ENCODE data around the gene DMD. TPM values are rescaled to one million over a fixed set of nuclear protein-coding genes. Genes with fewer than 3 reads are reported as not detected.

DMD gene
- total RNA-seq, 1 donor from 2014 or later, result 9.7 TPM

DNA sequence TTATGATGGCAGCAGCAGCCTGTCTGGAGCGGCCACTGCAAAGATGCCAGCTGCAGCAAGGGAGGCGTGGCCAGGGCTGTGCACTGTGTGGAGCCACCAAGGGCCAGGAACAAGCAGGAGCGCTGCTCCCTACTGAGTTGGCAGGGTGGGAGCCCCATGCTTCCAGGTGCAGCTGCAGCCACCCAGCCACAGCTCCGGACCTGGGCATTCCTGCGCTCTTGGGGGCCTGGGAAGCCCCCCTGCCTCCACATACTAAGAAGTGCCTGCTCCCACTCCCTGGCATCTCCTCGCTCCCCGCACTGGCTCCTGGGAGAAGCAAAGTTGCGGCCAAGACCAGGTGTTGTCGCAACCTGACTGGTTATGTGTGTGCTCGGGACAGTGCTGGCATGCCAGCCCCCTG lies 619.8 kb downstream of the DMD start:
- TF ChIP-seq, protein P1, sequence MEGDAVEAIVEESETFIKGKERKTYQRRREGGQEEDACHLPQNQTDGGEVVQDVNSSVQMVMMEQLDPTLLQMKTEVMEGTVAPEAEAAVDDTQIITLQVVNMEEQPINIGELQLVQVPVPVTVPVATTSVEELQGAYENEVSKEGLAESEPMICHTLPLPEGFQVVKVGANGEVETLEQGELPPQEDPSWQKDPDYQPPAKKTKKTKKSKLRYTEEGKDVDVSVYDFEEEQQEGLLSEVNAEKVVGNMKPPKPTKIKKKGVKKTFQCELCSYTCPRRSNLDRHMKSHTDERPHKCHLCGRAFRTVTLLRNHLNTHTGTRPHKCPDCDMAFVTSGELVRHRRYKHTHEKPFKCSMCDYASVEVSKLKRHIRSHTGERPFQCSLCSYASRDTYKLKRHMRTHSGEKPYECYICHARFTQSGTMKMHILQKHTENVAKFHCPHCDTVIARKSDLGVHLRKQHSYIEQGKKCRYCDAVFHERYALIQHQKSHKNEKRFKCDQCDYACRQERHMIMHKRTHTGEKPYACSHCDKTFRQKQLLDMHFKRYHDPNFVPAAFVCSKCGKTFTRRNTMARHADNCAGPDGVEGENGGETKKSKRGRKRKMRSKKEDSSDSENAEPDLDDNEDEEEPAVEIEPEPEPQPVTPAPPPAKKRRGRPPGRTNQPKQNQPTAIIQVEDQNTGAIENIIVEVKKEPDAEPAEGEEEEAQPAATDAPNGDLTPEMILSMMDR (conservative IDR thresholded peaks at IDR 0.05), result no peak
- Mint-ChIP-seq H3K4me1 (no peaks in the 10 kb centered on the region), H3K27ac (ENCODE audit: unreplicated experiment) (no peak overlapping the region), H3K36me3 (ENCODE audit: low read depth) (no peaks in the 10 kb centered on the region), H3K9me3 (peaks cover 5% of the 10 kb centered on the region), H3K27me3 (ENCODE audit: low read depth) (no peaks in the 10 kb centered on the region), H3K4me3 (no peak overlapping the region)
- no peak for DNase-seq (ENCODE audit: low read depth, low spot score)

DNA sequence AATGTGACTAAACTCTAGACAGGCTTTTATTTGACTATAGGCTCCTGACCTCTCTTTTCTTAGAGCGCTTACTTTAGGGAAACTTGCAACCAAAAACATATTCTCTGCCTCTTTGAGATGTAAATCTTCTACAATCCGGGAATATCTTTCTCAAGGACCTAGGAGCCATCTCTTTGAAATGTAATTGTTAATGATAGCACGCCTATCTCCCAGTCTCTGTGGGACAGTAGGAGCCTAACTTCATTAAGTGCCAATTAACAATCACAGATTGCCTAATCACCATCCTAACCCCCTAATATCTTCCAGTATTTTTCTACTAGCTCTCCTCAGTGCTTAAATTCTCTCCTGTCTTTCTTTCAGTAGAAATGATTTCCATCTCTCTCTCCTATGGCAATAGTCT lies 628.6 kb downstream of the DMD start:
- Mint-ChIP-seq H3K27me3 (ENCODE audit: low read depth) (no peaks in the 10 kb centered on the region), H3K36me3 (ENCODE audit: low read depth) (no peaks in the 10 kb centered on the region), H3K27ac (ENCODE audit: unreplicated experiment) (no peak overlapping the region), H3K9me3 (no peaks in the 10 kb centered on the region), H3K4me1 (no peaks in the 10 kb centered on the region), H3K4me3 (no peak overlapping the region)
- DNase-seq (ENCODE audit: low read depth, low spot score), result no peak
- TF ChIP-seq, protein P1 (conservative IDR thresholded peaks at IDR 0.05), result no peak

DNA sequence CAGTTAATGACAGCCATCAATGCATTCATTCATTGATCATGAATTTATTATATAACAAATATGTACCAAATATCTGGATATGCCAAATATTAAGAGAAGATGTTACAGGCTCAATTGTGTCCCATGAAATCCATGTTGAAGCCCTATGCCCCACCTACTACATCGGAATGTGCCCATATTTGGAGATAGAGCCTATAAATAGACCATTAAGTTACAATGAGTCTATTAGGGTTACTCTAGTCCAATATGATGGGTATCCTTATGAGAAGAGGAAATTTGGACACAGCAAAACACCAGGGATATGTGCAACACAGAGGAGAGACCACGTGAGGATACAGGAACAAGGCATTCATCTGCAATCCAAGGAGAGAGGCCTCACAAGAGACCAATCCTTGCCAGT lies 634.5 kb downstream of the DMD start:
- no peaks in the 10 kb centered on the region for H3K36me3 Mint-ChIP-seq (ENCODE audit: low read depth)
- TF ChIP-seq, protein P1 (conservative IDR thresholded peaks at IDR 0.05), result no peak
- no peaks in the 10 kb centered on the region for H3K4me1 Mint-ChIP-seq
- no peaks in the 10 kb centered on the region for H3K27me3 Mint-ChIP-seq (ENCODE audit: low read depth)
- H3K4me3 Mint-ChIP-seq, result no peak overlapping the region
- no peak overlapping the region for H3K27ac Mint-ChIP-seq (ENCODE audit: unreplicated experiment)
- no peak for DNase-seq (ENCODE audit: low read depth, low spot score)
- peaks cover 2% of the 10 kb centered on the region for H3K9me3 Mint-ChIP-seq

DNA sequence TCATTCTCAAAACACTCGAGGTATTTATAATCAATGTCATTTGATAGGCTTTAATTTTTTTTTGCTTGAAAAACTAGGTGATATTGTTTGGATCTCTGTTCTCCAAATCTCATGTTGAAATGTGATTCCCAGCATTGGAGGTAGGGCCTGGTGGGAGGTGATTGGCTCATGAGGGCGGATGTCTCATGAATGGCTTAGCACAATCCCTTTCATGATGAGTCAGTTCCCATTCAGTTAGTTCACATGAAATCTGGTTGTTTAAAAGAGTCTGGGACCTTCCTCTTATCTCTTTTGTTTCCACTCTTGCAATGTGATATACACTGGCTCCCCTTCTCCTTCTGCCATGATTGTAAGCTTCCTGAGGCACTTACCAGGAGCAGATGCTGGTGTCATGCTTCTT lies 638.7 kb downstream of the DMD start:
- Mint-ChIP-seq H3K4me3 (no peak overlapping the region), H3K9me3 (peaks cover 2% of the 10 kb centered on the region), H3K36me3 (ENCODE audit: low read depth) (no peaks in the 10 kb centered on the region), H3K27me3 (ENCODE audit: low read depth) (no peaks in the 10 kb centered on the region), H3K27ac (ENCODE audit: unreplicated experiment) (no peak overlapping the region), H3K4me1 (no peaks in the 10 kb centered on the region)
- TF ChIP-seq, protein P1 (conservative IDR thresholded peaks at IDR 0.05), result no peak
- DNase-seq (ENCODE audit: low read depth, low spot score), result no peak

DNA sequence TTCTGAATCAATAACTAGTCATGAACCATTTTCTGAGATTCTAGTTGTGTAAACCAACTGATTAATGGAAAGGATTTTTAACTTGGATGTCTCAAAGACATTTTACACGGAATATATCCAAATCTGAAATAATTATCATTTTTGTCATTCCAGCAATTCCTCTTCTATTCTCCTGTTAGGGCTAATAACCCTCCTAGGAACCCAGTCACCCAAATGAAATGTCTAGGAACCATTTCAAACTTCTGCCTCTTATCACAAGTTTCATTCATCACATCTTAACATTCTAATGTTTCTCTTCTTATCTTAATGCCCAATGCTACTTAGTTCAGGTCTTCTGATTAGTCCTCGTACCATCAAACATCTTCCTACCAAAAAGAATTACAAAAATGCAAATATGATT lies 639.8 kb downstream of the DMD start:
- no peak for DNase-seq (ENCODE audit: low read depth, low spot score)
- H3K4me1 Mint-ChIP-seq, result no peaks in the 10 kb centered on the region
- peaks cover 2% of the 10 kb centered on the region for H3K9me3 Mint-ChIP-seq
- TF ChIP-seq, protein P1 (conservative IDR thresholded peaks at IDR 0.05), result no peak
- no peak overlapping the region for H3K4me3 Mint-ChIP-seq
- H3K36me3 Mint-ChIP-seq (ENCODE audit: low read depth), result no peaks in the 10 kb centered on the region
- H3K27me3 Mint-ChIP-seq (ENCODE audit: low read depth), result no peaks in the 10 kb centered on the region
- no peak overlapping the region for H3K27ac Mint-ChIP-seq (ENCODE audit: unreplicated experiment)

DNA sequence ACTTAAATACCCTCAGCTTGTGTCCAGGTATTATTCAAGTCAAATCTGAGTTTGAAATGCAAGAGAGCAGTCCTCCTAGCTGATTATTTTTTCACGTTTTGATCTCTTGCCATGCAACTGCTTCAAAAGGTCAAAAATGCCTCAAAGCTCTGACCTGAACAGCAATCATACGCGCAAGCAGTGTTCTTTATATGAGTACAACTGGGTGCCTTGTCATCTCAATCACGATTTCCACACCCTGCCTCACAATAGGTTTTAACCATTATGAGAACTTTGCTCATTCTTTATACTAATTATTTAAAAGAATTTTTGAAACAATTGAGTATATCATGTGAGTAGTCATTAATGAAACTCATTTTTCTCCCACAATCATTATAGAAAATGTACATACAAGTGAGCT lies 649.1 kb downstream of the DMD start:
- Mint-ChIP-seq H3K36me3 (ENCODE audit: low read depth) (no peaks in the 10 kb centered on the region), H3K27ac (ENCODE audit: unreplicated experiment) (no peak overlapping the region), H3K27me3 (ENCODE audit: low read depth) (no peaks in the 10 kb centered on the region), H3K4me1 (no peaks in the 10 kb centered on the region), H3K9me3 (peaks cover 3% of the 10 kb centered on the region), H3K4me3 (no peak overlapping the region)
- DNase-seq (ENCODE audit: low read depth, low spot score), result no peak
- TF ChIP-seq, protein P1 (conservative IDR thresholded peaks at IDR 0.05), result no peak
